ENCODE data around the gene PALM3.
"Not testable (repeated sequence)": the region's sequence is repeated elsewhere in the genome, so short reads cannot be mapped to it uniquely, and the experiment has no call there.

DNA sequence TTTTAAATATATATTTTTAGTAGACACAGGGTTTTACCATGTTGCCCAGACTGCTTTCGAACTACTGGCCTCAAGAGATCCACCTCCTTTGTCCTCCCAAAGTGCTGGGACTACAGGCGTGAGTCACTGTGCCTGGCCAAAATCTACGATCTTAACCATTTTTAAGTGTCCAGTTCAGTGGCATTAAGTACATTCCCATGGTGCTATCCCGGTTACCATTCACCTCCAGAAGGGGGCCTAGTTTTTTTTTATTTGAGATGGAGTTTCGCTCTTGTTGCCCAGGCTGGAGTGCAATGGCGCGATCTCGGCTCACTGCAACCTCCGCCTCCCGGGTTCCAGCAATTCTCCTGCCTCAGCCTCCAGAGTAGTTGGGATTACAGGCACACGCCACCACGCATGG, 26.7 kb downstream of the PALM3 start:
- TF ChIP-seq, protein P1, sequence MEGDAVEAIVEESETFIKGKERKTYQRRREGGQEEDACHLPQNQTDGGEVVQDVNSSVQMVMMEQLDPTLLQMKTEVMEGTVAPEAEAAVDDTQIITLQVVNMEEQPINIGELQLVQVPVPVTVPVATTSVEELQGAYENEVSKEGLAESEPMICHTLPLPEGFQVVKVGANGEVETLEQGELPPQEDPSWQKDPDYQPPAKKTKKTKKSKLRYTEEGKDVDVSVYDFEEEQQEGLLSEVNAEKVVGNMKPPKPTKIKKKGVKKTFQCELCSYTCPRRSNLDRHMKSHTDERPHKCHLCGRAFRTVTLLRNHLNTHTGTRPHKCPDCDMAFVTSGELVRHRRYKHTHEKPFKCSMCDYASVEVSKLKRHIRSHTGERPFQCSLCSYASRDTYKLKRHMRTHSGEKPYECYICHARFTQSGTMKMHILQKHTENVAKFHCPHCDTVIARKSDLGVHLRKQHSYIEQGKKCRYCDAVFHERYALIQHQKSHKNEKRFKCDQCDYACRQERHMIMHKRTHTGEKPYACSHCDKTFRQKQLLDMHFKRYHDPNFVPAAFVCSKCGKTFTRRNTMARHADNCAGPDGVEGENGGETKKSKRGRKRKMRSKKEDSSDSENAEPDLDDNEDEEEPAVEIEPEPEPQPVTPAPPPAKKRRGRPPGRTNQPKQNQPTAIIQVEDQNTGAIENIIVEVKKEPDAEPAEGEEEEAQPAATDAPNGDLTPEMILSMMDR (IDR thresholded peaks at IDR 0.05; ENCODE audit: insufficient read depth, low read length, poor library complexity, severe bottlenecking): not testable (repeated sequence)
- TF ChIP-seq EZH2phosphoT487 (conservative IDR thresholded peaks at IDR 0.05; ENCODE audit: low read length): not testable (repeated sequence)
